Breast epithelium (tissue), 4 donors: ENCODE data around the gene NPHP4. TPM values are rescaled to one million over a fixed set of nuclear protein-coding genes. Genes with fewer than 3 reads are reported as not detected.

ENCODE experiments used
- DNase-seq, 2 donors: peaks; one replicate each; pipeline ENCODE4 v3.0.0-alpha.2; 2019; ENCODE audit warnings: low spot score in 2 of 2
- H3K27ac ChIP-seq, 2 donors: fragments of 200-600 bp; sonication (generic) in 1 of 2; one replicate each; pipeline ENCODE4 v1.5.1; 2016 to 2019; ENCODE audit warnings: mild to moderate bottlenecking in 1 of 2
- H3K27me3 ChIP-seq, 2 donors: fragments of 200-600 bp; sonication (generic) in 1 of 2; one replicate each; pipeline versions ENCODE4 v1.5.1 to v1.6.0; 2017 to 2019; ENCODE audit warnings: control low read depth in 1 of 2, mild to moderate bottlenecking in 1 of 2
- H3K36me3 ChIP-seq: fragments of 200-600 bp; one replicate; pipeline ENCODE4 v1.5.1; 2019
- H3K4me1 ChIP-seq, 2 donors: fragments of 200-600 bp; sonication (generic); one replicate each; pipeline ENCODE4 v1.5.1; 2016 to 2019; ENCODE audit warnings: control low read depth in 1 of 2
- H3K4me3 ChIP-seq, 3 donors: fragments of 200-600 bp; sonication (generic); 1 replicate in 2 of 3; 2 replicates in 1 of 3; pipeline ENCODE4 v1.5.1; 2016 to 2019; ENCODE audit warnings: mild to moderate bottlenecking in 3 of 3, moderate library complexity in 2 of 3
- H3K9me3 ChIP-seq, 2 donors: fragments of 200-600 bp; sonication (generic) in 1 of 2; one replicate each; pipeline ENCODE4 v1.5.1; 2016 to 2019; ENCODE audit warnings: control low read depth in 1 of 2
- CTCF ChIP-seq, 3 donors: fragments of 450-650 bp; IDR thresholded peaks; one replicate each; pipeline ENCODE4 v1.5.1; 2016 to 2017; ENCODE audit warnings: antibody characterized with exemption in 3 of 3, mild to moderate bottlenecking in 3 of 3, moderate library complexity in 3 of 3
- POLR2A ChIP-seq: fragments of 450-650 bp; IDR thresholded peaks from one replicate; pipeline ENCODE4 v1.6.1; 2016; ENCODE audit warnings: antibody characterized with exemption, mild to moderate bottlenecking, moderate library complexity
- POLR2AphosphoS5 ChIP-seq, 3 donors: sonication (generic); formaldehyde crosslinking; IDR thresholded peaks; one replicate each; pipeline ENCODE4 v1.6.1; 2017; ENCODE audit warnings: antibody characterized with exemption in 3 of 3
- intact Hi-C: fragments of 100-400 bp; cut with DNase I; formaldehyde crosslinking; loops from one replicate; pipeline ENCODE4 v1.15.1; 2023; ENCODE audit warnings: low total_unique reads
- total RNA-seq, 3 donors: library from RNA; depleted of rRNA; stranded (reverse); fragments of >200 nt; gene quantifications; one replicate each; pipeline ENCODE4 v1.1.0, GENCODE V29; 2016

The NPHP4 gene
- 10 to 100 TPM in 2 of 3 donors, 1 to 10 TPM in 1; 7.0 to 18.7 (median 18.1) TPM for total RNA-seq

GRCh38 chr1:5992026-5992813 lies at the start of gene NPHP4:
Gene NPHP4 (minus strand): TSS chr1:5992425. CDS start chr1:5986289, 6,136 bp downstream.
- intact Hi-C loops = no loop called here
- Histone ChIP-seq H3K27me3 (no peaks in the 10 kb centered on the region), H3K36me3 (no peaks in the 10 kb centered on the region), H3K27ac (peak within 1 kb of the TSS; percentile 94 to 95), H3K4me3 (peak within 1 kb of the TSS; percentile 76 to 97 (median 79)), H3K4me1 (peaks cover 0 to 4% of the 10 kb centered on the region in 2 donors), H3K9me3 (no peaks in the 10 kb centered on the region)
- DNase-seq = peak; percentile 99 to 100
- TF ChIP-seq POLR2AphosphoS5 (IDR thresholded peaks at IDR 0.05) (peak; percentile 55 to 75 (median 68)), POLR2A (no peak)

- Histone ChIP-seq H3K27ac (no peak overlapping the region), H3K4me1 (no peaks in the 10 kb centered on the region), H3K27me3 (no peaks in the 10 kb centered on the region), H3K4me3 (no peak overlapping the region), H3K9me3 (no peaks in the 10 kb centered on the region), H3K36me3 (no peaks in the 10 kb centered on the region)
- intact Hi-C loops = loop anchor here (5.0 kb wide), 1 partner anchor 1121 kb away; no protein-coding TSS in a partner anchor
- DNase-seq = no peak
- TF ChIP-seq POLR2AphosphoS5 (IDR thresholded peaks at IDR 0.05) (no peak), POLR2A (no peak), CTCF (IDR thresholded peaks at IDR 0.05) (no peak)
Observed at GRCh38 chr1:6041432-6042062, 49.3 kb upstream of the NPHP4 start.

- H3K9me3 ChIP-seq = no peaks in the 10 kb centered on the region
- no peaks in the 10 kb centered on the region for H3K36me3 ChIP-seq
- TF ChIP-seq POLR2AphosphoS5 (IDR thresholded peaks at IDR 0.05) (no peak), CTCF (IDR thresholded peaks at IDR 0.05) (no peak), POLR2A (no peak)
- H3K4me3 ChIP-seq = no peak overlapping the region
- no peaks in the 10 kb centered on the region for H3K27me3 ChIP-seq
- no peak overlapping the region for H3K27ac ChIP-seq
- no peak for DNase-seq
- intact Hi-C loops = loop anchor here (5.0 kb wide), 1 partner anchor 1121 kb away; no protein-coding TSS in a partner anchor
- no peaks in the 10 kb centered on the region for H3K4me1 ChIP-seq
Observed at GRCh38 chr1:6040861-6041415, 48.7 kb upstream of the NPHP4 start.

GRCh38 chr1:6040444-6040843 lies 48.2 kb upstream of the NPHP4 start:
- no peak for DNase-seq
- intact Hi-C loops = loop anchor here (5.0 kb wide), 1 partner anchor 1122 kb away; no protein-coding TSS in a partner anchor
- Histone ChIP-seq H3K36me3 (no peaks in the 10 kb centered on the region), H3K27me3 (no peaks in the 10 kb centered on the region), H3K9me3 (no peaks in the 10 kb centered on the region), H3K4me3 (no peak overlapping the region), H3K27ac (no peak overlapping the region), H3K4me1 (no peaks in the 10 kb centered on the region)
- TF ChIP-seq POLR2A (no peak), CTCF (IDR thresholded peaks at IDR 0.05) (no peak), POLR2AphosphoS5 (IDR thresholded peaks at IDR 0.05) (no peak)

GRCh38 chr1:6039031-6039430 lies 46.8 kb upstream of the NPHP4 start:
- Histone ChIP-seq H3K4me3 (no peak overlapping the region), H3K9me3 (no peaks in the 10 kb centered on the region), H3K4me1 (no peaks in the 10 kb centered on the region), H3K27ac (no peak overlapping the region), H3K27me3 (no peaks in the 10 kb centered on the region), H3K36me3 (no peaks in the 10 kb centered on the region)
- TF ChIP-seq POLR2A (no peak), CTCF (IDR thresholded peaks at IDR 0.05) (no peak), POLR2AphosphoS5 (IDR thresholded peaks at IDR 0.05) (no peak)
- intact Hi-C loops = no loop called here
- no peak for DNase-seq
